Measurements from ENCODE around the gene KCNF1.

KCNF1 gene

DNA sequence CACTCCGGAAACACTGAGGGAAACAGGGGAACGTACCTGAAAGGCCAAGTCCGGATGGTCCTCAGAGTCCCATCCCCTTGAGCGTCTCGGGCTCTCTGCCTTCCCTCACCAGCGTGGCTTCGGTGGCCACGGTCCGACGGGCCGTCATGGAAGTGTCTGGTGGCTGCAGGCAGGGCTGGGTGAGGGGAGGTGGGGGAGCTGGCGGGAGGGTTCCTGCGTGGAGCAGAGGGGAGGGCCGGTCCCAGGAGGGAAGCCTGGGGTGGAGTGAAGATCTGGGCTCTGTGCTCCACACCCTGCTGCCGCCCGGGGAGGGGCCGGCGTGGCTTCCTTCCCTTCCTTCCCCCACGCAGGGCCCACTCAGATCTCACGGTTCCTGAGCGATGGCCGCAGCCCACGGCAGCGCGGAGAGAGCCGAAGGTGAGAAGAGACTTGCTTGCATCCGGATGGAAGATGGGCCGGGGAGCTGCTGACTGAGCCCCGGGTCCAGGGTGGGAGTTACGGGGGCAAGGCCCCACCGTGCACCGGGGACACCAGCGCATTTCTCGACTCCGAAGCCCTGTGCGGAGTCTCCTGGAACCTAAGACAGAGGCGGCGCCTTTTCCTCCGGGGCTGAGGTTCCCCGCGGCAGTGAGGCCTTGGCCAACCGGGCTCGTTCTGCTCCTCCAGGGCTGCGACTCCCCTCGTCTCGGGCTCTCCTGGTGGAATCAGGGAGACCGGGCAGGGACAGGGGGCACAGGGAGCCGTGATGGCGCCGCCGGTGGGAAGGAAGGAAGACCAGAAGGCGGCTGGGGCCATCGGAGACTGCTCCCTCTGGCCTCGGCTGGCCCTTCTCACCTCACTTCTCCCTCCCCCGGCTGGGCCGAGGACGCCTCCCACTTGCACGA, 49.1 kb downstream of the KCNF1 start:
- TF ChIP-seq, protein P1, sequence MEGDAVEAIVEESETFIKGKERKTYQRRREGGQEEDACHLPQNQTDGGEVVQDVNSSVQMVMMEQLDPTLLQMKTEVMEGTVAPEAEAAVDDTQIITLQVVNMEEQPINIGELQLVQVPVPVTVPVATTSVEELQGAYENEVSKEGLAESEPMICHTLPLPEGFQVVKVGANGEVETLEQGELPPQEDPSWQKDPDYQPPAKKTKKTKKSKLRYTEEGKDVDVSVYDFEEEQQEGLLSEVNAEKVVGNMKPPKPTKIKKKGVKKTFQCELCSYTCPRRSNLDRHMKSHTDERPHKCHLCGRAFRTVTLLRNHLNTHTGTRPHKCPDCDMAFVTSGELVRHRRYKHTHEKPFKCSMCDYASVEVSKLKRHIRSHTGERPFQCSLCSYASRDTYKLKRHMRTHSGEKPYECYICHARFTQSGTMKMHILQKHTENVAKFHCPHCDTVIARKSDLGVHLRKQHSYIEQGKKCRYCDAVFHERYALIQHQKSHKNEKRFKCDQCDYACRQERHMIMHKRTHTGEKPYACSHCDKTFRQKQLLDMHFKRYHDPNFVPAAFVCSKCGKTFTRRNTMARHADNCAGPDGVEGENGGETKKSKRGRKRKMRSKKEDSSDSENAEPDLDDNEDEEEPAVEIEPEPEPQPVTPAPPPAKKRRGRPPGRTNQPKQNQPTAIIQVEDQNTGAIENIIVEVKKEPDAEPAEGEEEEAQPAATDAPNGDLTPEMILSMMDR (IDR thresholded peaks at IDR 0.05; ENCODE audit: low read depth, low read length, missing control alignments), result no peak
- Histone ChIP-seq H3K4me3 (ENCODE audit: low read depth, low read length) (no peak overlapping the region), H3K36me3 (replicated peaks) (no peaks in the 10 kb centered on the region), H3K27me3 (replicated peaks) (no peaks in the 10 kb centered on the region), H3K27ac (no peak overlapping the region)
- in situ Hi-C loops (cut with HindIII; ENCODE audit: low pct_ligation_motif_present, low sequenced_read_pairs), result no loop called here
- no peak for DNase-seq

DNA sequence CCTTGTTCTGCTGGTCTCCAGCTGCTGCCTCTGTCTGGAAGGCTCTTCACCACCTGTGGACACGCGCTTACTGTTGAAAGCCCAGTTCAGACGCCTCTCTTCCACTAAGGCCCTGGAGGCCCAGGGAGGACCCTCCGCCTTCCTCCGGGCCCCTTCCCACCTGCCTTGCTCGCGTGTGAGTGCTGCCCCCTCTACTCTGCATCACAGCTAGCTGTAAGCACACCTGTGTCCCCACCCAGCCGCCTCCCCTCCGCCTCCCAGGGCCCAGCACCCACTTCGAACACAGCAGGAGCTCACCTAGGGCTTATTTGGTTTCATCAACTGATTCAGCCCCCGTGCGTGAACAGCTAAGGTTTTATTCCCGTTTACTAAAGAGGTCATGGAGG, 49.7 kb downstream of the KCNF1 start:
- TF ChIP-seq, protein P1 (IDR thresholded peaks at IDR 0.05; ENCODE audit: low read depth, low read length, missing control alignments), result no peak
- in situ Hi-C loops (cut with HindIII; ENCODE audit: low pct_ligation_motif_present, low sequenced_read_pairs), result no loop called here
- no peaks in the 10 kb centered on the region for H3K36me3 ChIP-seq (replicated peaks)
- H3K27ac ChIP-seq, result no peak overlapping the region
- H3K27me3 ChIP-seq (replicated peaks), result no peaks in the 10 kb centered on the region
- no peak for DNase-seq
- H3K4me3 ChIP-seq (ENCODE audit: low read depth, low read length), result no peak overlapping the region

DNA sequence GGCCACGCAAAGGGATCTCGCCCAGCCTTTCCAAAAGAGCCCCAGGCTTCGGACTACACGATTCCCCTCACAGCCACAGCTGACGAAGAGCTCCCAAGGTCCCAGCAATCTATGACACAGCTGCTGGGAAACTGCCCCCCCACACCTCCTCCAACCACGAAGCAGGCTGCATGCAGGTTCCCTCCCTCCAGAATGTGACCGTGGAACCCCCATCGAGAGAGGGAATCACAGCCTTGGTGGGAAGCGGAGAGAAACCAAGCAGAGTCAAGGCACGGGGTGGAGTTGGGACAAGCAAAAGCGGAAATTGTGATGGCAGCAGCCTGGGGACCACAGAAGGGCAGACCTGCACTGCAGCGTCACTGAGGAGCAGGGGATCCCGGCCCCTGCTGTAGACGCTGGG, 50.3 kb downstream of the KCNF1 start:
- no peak overlapping the region for H3K4me3 ChIP-seq (ENCODE audit: low read depth, low read length)
- no peaks in the 10 kb centered on the region for H3K27me3 ChIP-seq (replicated peaks)
- in situ Hi-C loops (cut with HindIII; ENCODE audit: low pct_ligation_motif_present, low sequenced_read_pairs), result no loop called here
- no peak for DNase-seq
- no peaks in the 10 kb centered on the region for H3K36me3 ChIP-seq (replicated peaks)
- TF ChIP-seq, protein P1 (IDR thresholded peaks at IDR 0.05; ENCODE audit: low read depth, low read length, missing control alignments), result no peak
- no peak overlapping the region for H3K27ac ChIP-seq

DNA sequence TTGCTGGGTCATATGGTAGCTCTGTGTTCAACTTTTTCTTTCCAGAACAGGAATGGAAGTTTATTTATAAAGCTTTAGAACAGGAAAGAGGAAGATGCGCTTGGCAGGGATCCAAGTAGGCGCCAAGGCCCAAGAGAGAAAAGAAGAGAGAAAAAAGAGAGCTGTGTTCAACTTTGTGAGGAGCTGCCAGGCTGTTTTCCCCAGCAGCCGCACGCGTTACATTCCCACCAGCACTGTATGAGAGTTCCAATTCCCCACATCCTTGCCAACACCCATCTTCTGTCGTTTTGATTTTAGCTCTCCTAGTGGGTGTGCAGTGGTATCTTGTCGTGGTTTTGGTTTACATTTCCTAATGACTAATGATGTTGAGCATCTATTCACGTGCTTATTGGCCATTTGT, 51.4 kb downstream of the KCNF1 start:
- no peaks in the 10 kb centered on the region for H3K27me3 ChIP-seq (replicated peaks)
- no peaks in the 10 kb centered on the region for H3K36me3 ChIP-seq (replicated peaks)
- in situ Hi-C loops (cut with HindIII; ENCODE audit: low pct_ligation_motif_present, low sequenced_read_pairs), result no loop called here
- H3K27ac ChIP-seq, result no peak overlapping the region
- DNase-seq, result no peak
- TF ChIP-seq, protein P1 (IDR thresholded peaks at IDR 0.05; ENCODE audit: low read depth, low read length, missing control alignments), result no peak
- H3K4me3 ChIP-seq (ENCODE audit: low read depth, low read length), result no peak overlapping the region

Measured in brain microvascular endothelial cell (primary cell).